OCI-LY1 (cell line): ENCODE data around the gene FOXF1.

Experiments used
- EZH2 ChIP-seq: fragments of 200-600 bp; sonication (generic), shearing (Covaris generic); IDR thresholded peaks from 2 replicates; pipeline ENCODE4 v1.8.0; 2017; ENCODE audit warnings: borderline replicate concordance, mixed run types, mild to moderate bottlenecking, antibody characterized with exemption, low read length, moderate library complexity, mixed read lengths
- TF ChIP-seq, protein P1 (sequence below): fragments of 200-600 bp; sonication (generic), shearing (Covaris generic); IDR thresholded peaks from 2 replicates; pipeline ENCODE4 v1.5.1; 2017; ENCODE audit warnings: mild to moderate bottlenecking, antibody characterized with exemption, low read length, moderate library complexity, mixed read lengths

DNA sequence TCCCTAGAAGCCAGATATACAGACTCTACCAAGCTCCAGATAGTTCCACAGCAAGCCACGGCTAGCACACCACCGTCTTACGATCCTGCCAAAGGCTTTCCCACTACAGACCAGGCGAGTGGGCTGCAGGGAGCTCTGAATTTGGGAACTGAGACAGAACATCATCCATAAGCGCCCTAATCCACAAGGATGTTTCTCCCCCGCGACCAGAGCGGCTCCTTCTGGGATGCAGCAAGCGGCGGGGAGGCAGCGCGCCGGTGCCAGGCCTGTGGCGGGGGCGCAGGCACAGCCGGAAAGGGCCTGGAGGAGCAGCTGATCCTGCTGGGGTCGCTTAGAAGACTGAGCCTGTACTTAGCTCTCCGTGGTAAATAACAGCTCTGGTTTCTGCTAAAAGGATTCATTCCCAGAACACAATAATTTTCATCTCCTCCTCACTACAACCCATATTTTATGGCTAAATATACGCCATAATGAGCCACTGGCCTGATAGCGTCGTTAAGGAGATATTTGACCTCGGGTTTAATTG is 16.2 kb upstream of the FOXF1 start:
- TF ChIP-seq, protein P1, sequence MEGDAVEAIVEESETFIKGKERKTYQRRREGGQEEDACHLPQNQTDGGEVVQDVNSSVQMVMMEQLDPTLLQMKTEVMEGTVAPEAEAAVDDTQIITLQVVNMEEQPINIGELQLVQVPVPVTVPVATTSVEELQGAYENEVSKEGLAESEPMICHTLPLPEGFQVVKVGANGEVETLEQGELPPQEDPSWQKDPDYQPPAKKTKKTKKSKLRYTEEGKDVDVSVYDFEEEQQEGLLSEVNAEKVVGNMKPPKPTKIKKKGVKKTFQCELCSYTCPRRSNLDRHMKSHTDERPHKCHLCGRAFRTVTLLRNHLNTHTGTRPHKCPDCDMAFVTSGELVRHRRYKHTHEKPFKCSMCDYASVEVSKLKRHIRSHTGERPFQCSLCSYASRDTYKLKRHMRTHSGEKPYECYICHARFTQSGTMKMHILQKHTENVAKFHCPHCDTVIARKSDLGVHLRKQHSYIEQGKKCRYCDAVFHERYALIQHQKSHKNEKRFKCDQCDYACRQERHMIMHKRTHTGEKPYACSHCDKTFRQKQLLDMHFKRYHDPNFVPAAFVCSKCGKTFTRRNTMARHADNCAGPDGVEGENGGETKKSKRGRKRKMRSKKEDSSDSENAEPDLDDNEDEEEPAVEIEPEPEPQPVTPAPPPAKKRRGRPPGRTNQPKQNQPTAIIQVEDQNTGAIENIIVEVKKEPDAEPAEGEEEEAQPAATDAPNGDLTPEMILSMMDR: no peak
- no peak for TF ChIP-seq EZH2
